Renal cortical epithelial cell (primary cell): Measurements from ENCODE around the gene IGF2BP3. TPM values are rescaled to one million over a fixed set of nuclear protein-coding genes. Genes with fewer than 3 reads are reported as not detected.

Experiments
- DNase-seq: peaks from one replicate; pipeline ENCODE4 v3.0.0-alpha.2; 2011; ENCODE audit warnings: low read depth
- total RNA-seq: library from RNA; depleted of rRNA; stranded (reverse); fragments of >200 nt; gene quantifications from 2 replicates; pipeline ENCODE4 v1.2.3, GENCODE V29; 2014

The IGF2BP3 gene
- total RNA-seq, 1 donor from 2014 or later: 50.8 TPM

- DNase-seq: no peak
These were observed 2.3 kb upstream of the IGF2BP3 start for GRCh38 chr7:23472556-23472955.

DNA sequence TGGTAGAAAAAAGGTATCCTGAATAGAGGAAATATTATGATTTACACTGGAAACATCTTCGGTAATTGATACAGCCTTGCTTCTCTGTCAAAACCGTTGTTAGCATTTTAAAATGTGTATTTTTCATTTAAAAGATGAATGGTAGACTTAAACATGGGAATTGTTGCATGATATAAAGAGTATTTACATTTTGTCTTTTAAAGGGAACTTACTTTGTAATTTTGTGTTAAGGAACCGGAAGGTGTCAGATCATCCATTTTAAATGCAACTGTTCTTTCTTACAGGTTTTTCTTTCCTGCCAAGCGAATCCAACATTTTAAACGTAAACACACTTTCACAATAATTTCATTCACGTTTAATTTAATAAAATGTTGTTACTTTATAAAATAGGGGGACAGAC is 1.8 kb upstream of the IGF2BP3 start:
- no peak for DNase-seq

DNA sequence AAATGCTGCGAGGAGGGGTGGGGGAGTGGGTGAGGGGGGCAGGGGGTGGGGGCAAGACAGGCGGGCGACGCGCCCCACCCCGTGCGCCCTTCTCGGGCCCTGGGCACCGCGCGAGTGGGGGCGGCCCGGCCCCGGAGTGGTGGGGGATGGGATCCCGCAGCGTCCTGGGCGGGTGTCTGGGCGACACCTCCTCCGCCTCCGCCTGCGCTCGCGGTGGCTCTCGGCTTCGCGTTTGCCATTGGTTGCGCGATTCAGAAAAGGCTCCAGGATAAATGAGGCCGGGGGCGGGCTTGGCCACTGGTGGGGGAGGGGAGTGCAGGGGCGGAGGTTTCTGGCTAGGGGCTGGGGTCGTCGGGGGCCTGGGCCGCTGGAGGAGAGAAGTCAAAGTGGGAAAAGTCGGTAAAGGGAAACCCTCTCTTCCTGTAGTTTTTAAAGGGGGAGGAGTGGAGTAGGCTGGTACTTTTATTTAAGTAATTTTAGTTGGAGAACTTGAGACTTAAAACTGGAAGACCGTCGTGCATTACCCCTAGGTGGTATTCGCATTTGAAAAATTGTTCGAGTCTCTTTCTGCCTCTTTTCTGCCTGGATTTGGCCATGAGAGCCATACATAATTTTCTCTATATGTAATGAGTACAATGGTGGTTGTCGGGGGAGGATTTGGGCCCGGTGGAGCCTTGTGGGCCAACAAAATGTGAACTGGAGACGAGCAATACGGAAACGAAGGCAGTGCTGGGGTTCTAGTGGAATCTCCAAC is 992 bp upstream of the IGF2BP3 start:
- DNase-seq: no peak

DNA sequence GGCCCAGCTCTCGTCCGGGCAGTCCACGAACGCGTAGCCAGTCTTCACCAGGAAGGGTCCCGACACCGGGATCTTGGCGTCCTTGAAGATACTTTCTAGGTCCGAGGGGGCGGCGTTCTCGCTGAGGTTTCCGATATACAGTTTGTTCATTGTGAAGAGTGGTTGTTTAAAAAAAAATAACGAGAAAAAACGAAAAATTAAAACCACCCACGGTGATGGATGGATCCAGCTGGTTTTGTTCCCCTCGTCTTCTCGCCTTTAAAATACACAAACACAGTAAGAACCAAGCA is 385 bp downstream of the IGF2BP3 start:
- DNase-seq: no peak

DNA sequence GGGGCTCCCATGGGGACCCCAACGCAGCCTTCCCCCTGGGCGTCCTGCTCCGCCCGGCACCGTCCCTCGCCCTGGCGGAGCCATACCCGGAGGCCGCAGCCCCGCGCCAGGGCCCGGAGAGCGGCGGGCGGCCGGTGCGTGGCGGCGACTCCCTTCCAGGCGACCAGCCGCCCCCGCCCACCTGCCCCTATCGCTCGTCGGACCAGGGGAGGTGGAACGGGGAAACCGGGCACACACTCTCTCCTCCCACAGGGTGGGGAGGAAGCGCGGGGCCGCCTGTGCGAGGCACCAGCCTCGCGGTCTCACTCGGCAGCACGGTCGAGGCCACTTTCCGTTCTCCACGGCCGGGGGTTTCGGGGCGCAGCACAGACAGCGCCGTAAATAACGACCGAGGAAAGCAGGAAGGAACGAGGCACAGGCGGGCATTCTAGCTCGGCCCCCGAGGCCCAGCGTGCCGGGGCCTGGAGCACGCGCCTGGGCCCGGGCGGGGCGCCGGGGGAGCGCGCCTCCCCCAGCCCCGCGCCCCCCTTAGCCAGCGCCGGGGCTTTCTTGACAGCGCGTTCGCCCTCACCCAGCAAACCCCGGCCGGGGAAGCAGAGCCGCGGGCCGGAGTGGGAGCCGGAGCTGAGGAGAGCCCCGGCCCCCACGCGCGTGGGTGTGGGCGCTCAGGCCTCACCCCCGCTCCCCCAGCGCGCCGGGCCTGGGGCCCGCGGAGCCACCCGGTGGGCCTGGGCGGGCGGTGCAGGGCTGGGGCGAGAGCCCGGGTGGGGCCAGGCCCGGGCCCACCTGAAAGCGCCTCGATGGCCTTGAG is 936 bp downstream of the IGF2BP3 start:
- no peak for DNase-seq

GRCh38 chr7:23468526-23469149 is 1.7 kb downstream of the IGF2BP3 start:
- DNase-seq: no peak

- DNase-seq: peak; percentile 49
These were observed 2.3 kb downstream of the IGF2BP3 start for GRCh38 chr7:23467806-23468525.

- DNase-seq: no peak
These were observed 2.9 kb downstream of the IGF2BP3 start for GRCh38 chr7:23467291-23467805.

DNA sequence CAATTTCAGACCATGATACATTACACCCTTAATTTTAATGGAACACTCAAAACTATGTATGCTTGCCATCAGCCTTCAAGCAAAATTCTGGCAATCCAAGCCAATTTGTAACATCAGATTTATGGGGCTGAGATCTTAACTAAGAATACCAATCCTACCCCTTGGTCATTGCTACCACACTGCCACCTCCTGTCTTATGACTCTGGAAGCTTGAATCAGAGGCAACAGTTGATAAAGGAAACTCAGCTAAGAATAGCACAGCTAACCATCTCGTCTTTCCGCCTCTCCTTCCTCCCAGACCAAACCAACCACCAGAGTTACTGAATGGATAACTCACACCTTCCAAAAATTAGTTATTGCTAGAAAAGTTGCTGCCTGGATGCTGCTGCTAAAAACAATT is 7.4 kb downstream of the IGF2BP3 start:
- DNase-seq: peak; percentile 43

DNA sequence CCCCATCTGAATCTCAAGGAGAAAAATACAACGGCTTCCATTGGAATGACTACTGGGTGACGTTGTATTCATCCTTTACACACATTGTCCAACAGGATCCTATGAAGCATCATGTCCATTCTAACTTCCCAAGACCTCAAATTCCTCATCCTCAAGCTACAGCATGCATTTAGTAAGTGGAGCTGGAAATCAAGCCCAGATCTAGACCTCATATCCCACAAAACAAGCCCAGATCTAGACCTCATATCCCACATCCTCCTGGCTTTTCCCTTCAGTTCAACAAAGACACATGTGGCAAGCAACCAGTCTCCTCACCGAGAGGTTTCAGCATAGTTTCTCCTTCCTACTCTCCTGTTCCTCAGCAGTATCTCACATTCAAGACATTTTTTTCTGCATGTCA is 12.2 kb downstream of the IGF2BP3 start:
- DNase-seq: no peak

DNA sequence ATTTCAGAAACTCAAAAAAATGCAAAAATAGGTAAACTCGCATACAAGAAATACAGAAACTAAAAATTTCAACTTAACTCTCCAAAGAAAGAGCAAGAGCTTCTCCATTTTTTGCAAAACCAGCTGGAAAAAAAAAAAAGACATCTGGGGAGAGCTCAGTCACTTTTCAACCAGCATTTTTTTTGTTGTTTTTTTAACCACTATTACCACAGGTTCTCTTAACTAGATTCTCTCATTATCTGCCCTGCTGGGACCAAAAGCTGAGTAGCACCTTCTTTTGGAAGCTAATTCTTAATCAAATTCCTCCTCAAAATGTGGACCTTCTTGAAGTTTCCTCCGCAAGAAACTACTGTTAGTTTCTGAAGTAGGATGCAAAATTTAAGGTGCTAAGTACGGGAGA is 14.2 kb downstream of the IGF2BP3 start:
- no peak for DNase-seq

DNA sequence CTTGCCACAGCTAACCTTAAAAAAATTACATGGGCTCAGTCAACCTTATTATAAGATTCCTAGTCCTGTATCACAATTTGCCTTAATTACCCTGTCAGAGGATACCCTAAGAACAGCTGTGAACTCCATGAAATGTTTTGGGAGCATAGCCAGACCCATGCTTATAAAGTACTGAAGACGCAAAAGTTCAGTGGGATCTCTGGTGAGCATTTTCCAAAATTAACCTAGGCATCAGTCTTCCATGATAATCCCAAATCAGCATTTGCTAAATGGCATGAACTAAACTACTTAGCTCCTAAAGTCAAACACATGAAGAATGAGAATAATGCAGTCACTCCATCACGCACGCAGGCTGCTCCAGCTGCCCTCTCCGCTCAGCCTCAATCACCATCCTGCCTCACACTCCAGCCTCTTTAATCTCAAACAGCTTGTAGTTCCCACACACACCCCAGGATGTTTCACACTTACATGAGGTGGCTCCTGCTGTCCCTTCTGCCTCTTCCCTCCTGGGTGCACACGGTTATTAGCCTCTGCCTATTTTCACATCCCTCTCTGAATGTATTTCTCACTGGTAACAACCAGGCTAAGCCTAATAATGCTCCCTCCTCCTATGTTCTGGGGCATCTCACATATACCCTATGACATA is 15.3 kb downstream of the IGF2BP3 start:
- DNase-seq: no peak

DNA sequence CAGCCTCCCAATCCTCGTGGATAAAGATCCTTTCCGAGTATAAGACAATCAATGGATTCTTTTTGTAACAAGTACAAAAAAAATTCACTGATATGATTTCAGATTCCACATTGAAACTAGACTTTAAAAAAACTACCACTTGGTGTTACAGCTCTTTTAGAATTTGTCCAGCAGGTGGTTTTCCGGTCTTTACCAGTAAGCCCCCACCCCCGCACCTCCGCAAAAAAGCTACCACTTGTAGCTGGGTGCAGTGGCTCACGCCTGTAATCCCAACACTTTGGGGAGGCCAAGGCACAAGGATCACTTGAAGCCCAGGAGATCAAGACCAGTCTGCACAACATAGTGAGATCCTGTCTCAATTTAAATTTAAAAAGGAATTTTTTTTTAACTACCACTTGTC is 19.8 kb downstream of the IGF2BP3 start:
- DNase-seq: no peak

DNA sequence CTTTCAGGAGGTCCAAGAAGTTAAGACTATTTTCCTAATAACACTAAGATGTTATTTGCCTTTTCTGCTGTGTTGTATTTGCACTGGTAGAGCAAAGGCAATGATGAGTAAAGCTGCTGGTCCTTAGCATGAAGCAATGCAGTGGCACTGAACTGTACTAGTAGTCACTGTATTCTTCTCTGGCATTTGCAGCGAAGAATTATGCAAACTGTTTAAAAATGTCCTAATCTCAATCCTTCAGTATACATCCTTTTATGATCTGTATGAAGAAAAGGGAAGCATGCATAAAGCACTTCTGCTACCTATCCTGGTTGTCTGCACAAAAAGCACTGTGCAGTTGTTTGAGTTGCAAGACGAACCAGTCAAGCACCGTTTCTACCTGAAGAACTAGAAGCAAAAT is 20.4 kb downstream of the IGF2BP3 start:
- no peak for DNase-seq

- DNase-seq: no peak
These were observed 25.0 kb downstream of the IGF2BP3 start for GRCh38 chr7:23445326-23445725.

GRCh38 chr7:23443974-23444373 is 26.3 kb downstream of the IGF2BP3 start:
- DNase-seq: no peak

GRCh38 chr7:23438171-23438570 is 32.1 kb downstream of the IGF2BP3 start:
- DNase-seq: no peak

DNA sequence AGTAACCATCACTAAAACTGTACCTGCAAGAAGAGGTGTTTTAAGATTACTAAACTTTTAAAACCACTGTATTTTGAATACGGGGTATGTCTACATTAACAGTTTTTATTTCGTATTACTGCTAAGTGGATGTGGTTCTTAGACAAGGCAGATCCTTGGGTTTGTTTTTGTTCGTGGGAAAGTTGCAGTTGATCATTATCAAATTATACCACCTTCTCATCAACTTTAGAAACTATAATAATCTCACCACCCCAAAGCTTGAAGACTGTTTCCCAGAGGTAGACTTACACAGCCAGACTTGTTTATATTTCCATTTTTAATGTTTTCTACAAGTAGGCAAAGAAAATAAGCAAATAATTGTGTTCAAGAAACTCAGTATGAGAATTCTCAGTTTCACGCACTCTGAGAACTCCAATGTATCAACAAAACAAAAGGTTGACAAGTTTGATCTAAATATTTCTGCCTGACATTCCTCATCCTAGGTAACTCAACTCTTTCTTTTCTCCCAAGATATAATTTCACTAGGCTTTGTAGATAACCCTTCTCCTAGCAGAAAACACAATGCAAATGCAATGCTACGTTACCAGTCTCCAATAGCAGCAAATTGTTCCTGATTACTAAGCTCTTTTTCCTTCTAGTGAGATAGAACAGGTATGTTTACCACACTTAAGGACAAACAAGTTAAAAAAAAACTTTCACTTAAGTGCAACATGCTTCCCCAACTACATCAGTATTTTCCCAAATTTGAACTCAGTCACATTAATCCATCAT is 36.0 kb downstream of the IGF2BP3 start:
- DNase-seq: no peak

- no peak for DNase-seq
These were observed 38.5 kb downstream of the IGF2BP3 start for GRCh38 chr7:23431702-23432199.

- no peak for DNase-seq
These were observed 39.4 kb downstream of the IGF2BP3 start for GRCh38 chr7:23430893-23431259.

DNA sequence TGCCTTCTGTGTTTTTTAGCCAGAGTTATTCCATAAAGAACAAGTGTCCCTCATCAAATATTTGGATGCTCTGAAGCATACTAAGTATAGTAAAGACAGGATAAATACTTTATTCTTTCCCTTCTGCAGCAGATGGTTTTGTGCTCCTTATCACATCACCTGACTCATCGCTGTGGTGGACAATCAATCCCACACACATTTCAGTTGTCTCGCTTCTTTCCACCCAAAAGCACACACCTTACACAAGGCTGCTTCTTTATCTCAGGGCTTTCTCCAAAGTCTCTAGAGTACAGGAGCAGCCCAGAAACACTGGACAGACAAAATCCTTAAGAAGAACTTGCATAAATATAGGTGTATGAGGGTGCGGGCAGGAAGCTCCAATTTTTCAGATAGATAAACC is 43.4 kb downstream of the IGF2BP3 start:
- DNase-seq: no peak
